PC-9 (cell line): ENCODE data around the gene ZNF407.

Source experiments
- EZH2 ChIP-seq: fragments of 200-600 bp; sonication (generic); IDR thresholded peaks from 2 replicates; pipeline ENCODE4 v1.8.0; 2017; ENCODE audit warnings: antibody characterized with exemption, low read depth
- TF ChIP-seq, protein P1 (sequence below): fragments of 200-600 bp; sonication (generic); conservative IDR thresholded peaks from 2 replicates; pipeline ENCODE4 v1.6.1; 2017; ENCODE audit warnings: mixed run types, antibody characterized with exemption, mild to moderate bottlenecking, moderate library complexity

DNA sequence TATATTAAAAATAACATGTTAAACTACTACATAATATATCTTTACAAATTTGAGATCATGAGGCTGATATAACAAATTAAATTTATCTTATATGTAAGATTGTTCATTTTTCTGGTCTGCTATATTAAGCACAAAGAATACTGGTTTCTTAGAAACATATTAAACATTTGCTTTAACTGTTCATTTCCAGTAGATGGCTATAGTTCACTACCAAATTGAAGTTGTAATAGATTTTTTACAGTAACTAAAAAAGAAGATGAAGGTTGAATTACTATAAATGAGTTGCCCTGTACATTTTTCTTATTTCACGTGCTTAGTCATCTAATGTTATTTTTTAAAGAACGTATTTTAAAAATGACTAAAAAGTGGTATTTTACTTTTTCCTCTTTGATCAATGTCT is 57.0 kb downstream of the ZNF407 start:
- TF ChIP-seq, protein P1, sequence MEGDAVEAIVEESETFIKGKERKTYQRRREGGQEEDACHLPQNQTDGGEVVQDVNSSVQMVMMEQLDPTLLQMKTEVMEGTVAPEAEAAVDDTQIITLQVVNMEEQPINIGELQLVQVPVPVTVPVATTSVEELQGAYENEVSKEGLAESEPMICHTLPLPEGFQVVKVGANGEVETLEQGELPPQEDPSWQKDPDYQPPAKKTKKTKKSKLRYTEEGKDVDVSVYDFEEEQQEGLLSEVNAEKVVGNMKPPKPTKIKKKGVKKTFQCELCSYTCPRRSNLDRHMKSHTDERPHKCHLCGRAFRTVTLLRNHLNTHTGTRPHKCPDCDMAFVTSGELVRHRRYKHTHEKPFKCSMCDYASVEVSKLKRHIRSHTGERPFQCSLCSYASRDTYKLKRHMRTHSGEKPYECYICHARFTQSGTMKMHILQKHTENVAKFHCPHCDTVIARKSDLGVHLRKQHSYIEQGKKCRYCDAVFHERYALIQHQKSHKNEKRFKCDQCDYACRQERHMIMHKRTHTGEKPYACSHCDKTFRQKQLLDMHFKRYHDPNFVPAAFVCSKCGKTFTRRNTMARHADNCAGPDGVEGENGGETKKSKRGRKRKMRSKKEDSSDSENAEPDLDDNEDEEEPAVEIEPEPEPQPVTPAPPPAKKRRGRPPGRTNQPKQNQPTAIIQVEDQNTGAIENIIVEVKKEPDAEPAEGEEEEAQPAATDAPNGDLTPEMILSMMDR: peak; percentile 62
- TF ChIP-seq EZH2: no peak
